ENCODE data around the gene RHOF. TPM values are rescaled to one million over a fixed set of nuclear protein-coding genes. Genes with fewer than 3 reads are reported as not detected.

Gene RHOF
- total and polyA plus RNA-seq, 9 donors = 3.7 to 37.3 (median 15.8) TPM

GRCh38 chr12:121810833-121811433, 17.4 kb upstream of the RHOF start:
- TF ChIP-seq CTCF (IDR thresholded peaks at IDR 0.05) (no peak), POLR2A (IDR thresholded peaks at IDR 0.05) (no peak), EP300 (IDR thresholded peaks at IDR 0.05) (no peak)
- Histone ChIP-seq H3K4me3 (no peak overlapping the region), H3K4me1 (ENCODE audit: insufficient read depth) (peaks cover 5% of the 10 kb centered on the region), H3K27me3 (no peaks in the 10 kb centered on the region), H3K36me3 (no peaks in the 10 kb centered on the region), H3K9me3 (no peaks in the 10 kb centered on the region), H3K27ac (peak overlapping the region; percentile 47 to 76)
- DNase-seq = no peak
- intact Hi-C loops (cut with DNase I) = loop anchor here in 1 of 4 donors (2.0 kb wide), 1 partner anchor 14 kb away; no protein-coding TSS in a partner anchor
- WGBS, 3 donors = 53 to 56% (median 53%) methylated on average over 6 of the region's 6 CpGs

GRCh38 chr12:121810234-121810817, 16.8 kb upstream of the RHOF start:
- Histone ChIP-seq H3K36me3 (no peaks in the 10 kb centered on the region), H3K4me3 (no peak overlapping the region), H3K27me3 (no peaks in the 10 kb centered on the region), H3K27ac (peak overlapping the region; percentile 14 to 47), H3K9me3 (no peaks in the 10 kb centered on the region), H3K4me1 (ENCODE audit: insufficient read depth) (peaks cover 8% of the 10 kb centered on the region)
- intact Hi-C loops (cut with DNase I) = loop anchor here in 1 of 4 donors (2.0 kb wide), 1 partner anchor 14 kb away; no protein-coding TSS in a partner anchor
- no peak for TF ChIP-seq CTCF (IDR thresholded peaks at IDR 0.05)
- TF ChIP-seq POLR2A (IDR thresholded peaks at IDR 0.05) = no peak
- no peak for TF ChIP-seq EP300 (IDR thresholded peaks at IDR 0.05)
- 64 to 71% (median 65%) methylated on average over 30 to 33 of the region's 33 CpGs for WGBS, 3 donors
- peak in 3 of 5 donors; percentile 13 to 40 (median 26) for DNase-seq

- intact Hi-C loops (cut with DNase I) = loop anchor here in 2 of 4 donors (2.0 to 10.0 kb wide), 2 partner anchors 13 to 315 kb away; no protein-coding TSS in a partner anchor
- Histone ChIP-seq H3K27ac (no peak overlapping the region), H3K4me1 (ENCODE audit: insufficient read depth) (peaks cover 8% of the 10 kb centered on the region), H3K27me3 (no peaks in the 10 kb centered on the region), H3K36me3 (no peaks in the 10 kb centered on the region), H3K9me3 (no peaks in the 10 kb centered on the region), H3K4me3 (no peak overlapping the region)
- WGBS, 3 donors = 77 to 82% (median 77%) methylated on average over 27 of the region's 27 CpGs
- TF ChIP-seq POLR2A (IDR thresholded peaks at IDR 0.05) = no peak
- TF ChIP-seq EP300 (IDR thresholded peaks at IDR 0.05) = no peak
- TF ChIP-seq CTCF (IDR thresholded peaks at IDR 0.05) = no peak
- DNase-seq = peak in 3 of 5 donors; percentile 16 to 40 (median 24)
These were observed 16.2 kb upstream of the RHOF start for GRCh38 chr12:121809712-121810116.

GRCh38 chr12:121808623-121809022, 15.1 kb upstream of the RHOF start:
- no peaks in the 10 kb centered on the region for H3K9me3 ChIP-seq
- intact Hi-C loops (cut with DNase I) = loop anchor here in 1 of 4 donors (10.0 kb wide), 1 partner anchor 316 kb away; no protein-coding TSS in a partner anchor
- 89 to 91% (median 89%) methylated on average over 8 of the region's 8 CpGs for WGBS, 3 donors
- no peaks in the 10 kb centered on the region for H3K27me3 ChIP-seq
- no peak overlapping the region for H3K4me3 ChIP-seq
- peaks cover 8% of the 10 kb centered on the region for H3K4me1 ChIP-seq (ENCODE audit: insufficient read depth)
- no peak overlapping the region for H3K27ac ChIP-seq
- H3K36me3 ChIP-seq = no peaks in the 10 kb centered on the region
- TF ChIP-seq EP300 (IDR thresholded peaks at IDR 0.05) (no peak), CTCF (IDR thresholded peaks at IDR 0.05) (no peak), POLR2A (IDR thresholded peaks at IDR 0.05) (no peak)
- no peak for DNase-seq
